ENCODE results near the gene BRINP2.
A peak's percentile ranks its signal among the peaks of the same experiment; 100 is the strongest.

DNA sequence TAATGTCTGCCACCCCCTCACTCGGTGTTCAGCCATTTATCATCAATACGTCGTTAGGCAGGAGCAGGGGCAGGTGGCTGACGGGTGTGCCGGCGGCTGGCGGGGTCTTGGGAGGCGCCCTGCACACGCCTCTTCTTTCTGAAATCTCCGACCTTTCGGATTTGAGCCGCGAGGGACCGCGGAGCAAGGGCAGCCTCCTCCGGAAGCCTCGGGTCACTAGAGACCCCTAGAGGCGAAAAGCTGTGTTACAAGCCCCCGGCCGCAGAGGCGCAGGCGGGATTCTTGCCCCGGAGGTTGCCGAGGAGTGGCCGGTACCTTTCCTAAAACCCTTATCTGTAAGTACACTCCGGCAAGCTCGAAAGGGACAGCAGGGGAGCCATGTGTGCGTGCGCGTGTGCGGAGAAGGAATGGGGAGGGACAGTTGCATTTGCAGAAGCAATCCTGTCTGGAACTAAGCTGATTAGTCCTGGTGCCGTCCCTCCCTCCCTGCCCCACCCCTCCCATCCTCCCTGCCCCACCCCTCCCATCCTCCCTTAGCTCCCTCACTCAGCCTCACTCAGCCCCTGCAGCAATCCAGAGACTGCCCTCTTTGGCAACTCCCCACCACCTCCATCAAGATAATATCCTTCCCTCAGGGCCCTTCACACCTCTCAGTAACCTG lies 11.0 kb downstream of the BRINP2 start:
- TF ChIP-seq POLR2A (IDR thresholded peaks at IDR 0.05) (no peak), CTCF (IDR thresholded peaks at IDR 0.05) (peak in 5 of 6 experiments; percentile 45 to 62 (median 56))

All from esophagus squamous epithelium (tissue), 4 donors.